HepG2 (cell line): ENCODE measurements around the gene JAK2. TPM values are rescaled to one million over a fixed set of nuclear protein-coding genes. Genes with fewer than 3 reads are reported as not detected.
A peak's percentile ranks its signal among the peaks of the same experiment; 100 is the strongest.

Experiments used
- FOXK1 ChIP-seq: sonication (generic); formaldehyde crosslinking; IDR thresholded peaks from 2 replicates; pipeline ENCODE4 v1.4.0; 2020; ENCODE audit warnings: low read depth, missing genetic modification reagents, borderline replicate concordance
- GFI1 ChIP-seq: sonication (generic); formaldehyde crosslinking; IDR thresholded peaks from 2 replicates; pipeline ENCODE4 v1.5.0; 2020; ENCODE audit warnings: missing genetic modification reagents, mild to moderate bottlenecking, borderline replicate concordance
- HDAC1 ChIP-seq: sonication (generic); formaldehyde crosslinking; IDR thresholded peaks from 2 replicates; pipeline ENCODE4 v1.5.1; 2020; ENCODE audit warnings: mild to moderate bottlenecking, missing genetic modification reagents
- IRX3 ChIP-seq: sonication (generic); formaldehyde crosslinking; IDR thresholded peaks from 2 replicates; pipeline ENCODE4 v1.8.1; 2023; ENCODE audit warnings: mild to moderate bottlenecking, low read depth, missing genetic modification reagents, borderline replicate concordance
- KIAA2018 ChIP-seq: sonication (generic); formaldehyde crosslinking; IDR thresholded peaks from 2 replicates; pipeline ENCODE4 v1.5.0; 2020; ENCODE audit warnings: mild to moderate bottlenecking, missing genetic modification reagents, borderline replicate concordance
- MATR3 ChIP-seq: sonication (generic); formaldehyde crosslinking; IDR thresholded peaks from 2 replicates; pipeline ENCODE4 v1.4.0; 2020; ENCODE audit warnings: missing genetic modification reagents
- NR2F6 ChIP-seq, 2 experiments: IDR thresholded peaks; 2 replicates each; pipeline ENCODE4 v1.6.1; 2016; ENCODE audit warnings: antibody characterized with exemption in 1 of 2, mild to moderate bottlenecking in 1 of 2
- SKI ChIP-seq: fragments of 450-650 bp; IDR thresholded peaks from one replicate; pipeline ENCODE4 v1.6.1; 2018; ENCODE audit warnings: mild to moderate bottlenecking; ENCODE audit not compliant: partially characterized antibody
- SOX5 ChIP-seq: IDR thresholded peaks from 2 replicates; pipeline ENCODE4 v1.6.1; 2016; ENCODE audit warnings: borderline replicate concordance
- ZFY ChIP-seq: sonication (generic); formaldehyde crosslinking; IDR thresholded peaks from 2 replicates; pipeline ENCODE4 v1.4.0; 2020; ENCODE audit warnings: missing genetic modification reagents
- ZNF343 ChIP-seq: sonication (generic); formaldehyde crosslinking; IDR thresholded peaks from 2 replicates; pipeline ENCODE4 v1.4.0; 2020; ENCODE audit warnings: mild to moderate bottlenecking, missing genetic modification reagents
- ZNF672 ChIP-seq: sonication (generic); formaldehyde crosslinking; IDR thresholded peaks from 2 replicates; pipeline ENCODE4 v1.8.1; 2022; ENCODE audit warnings: missing genetic modification reagents
- ZNF790 ChIP-seq: sonication (generic); formaldehyde crosslinking; IDR thresholded peaks from 2 replicates; pipeline ENCODE4 v1.8.0; 2022; ENCODE audit warnings: missing genetic modification reagents, mild to moderate bottlenecking, borderline replicate concordance
- ZSCAN21 ChIP-seq: sonication (generic); formaldehyde crosslinking; IDR thresholded peaks from 2 replicates; pipeline ENCODE4 v1.8.0; 2022; ENCODE audit warnings: mild to moderate bottlenecking, missing genetic modification reagents, moderate library complexity, borderline replicate concordance
- polyA plus RNA-seq, 8 experiments: library from polyadenylated mRNA; depleted of rRNA in 3 of 8; stranded (reverse) in 7 of 8; unstranded in 1 of 8; fragments of >200 nt; fragmentation: Illumina TruSeq in 4 of 8; extraction: Trizol in 4 of 8; gene quantifications; 2 replicates each; pipeline versions ENCODE4 v1.2.1 to v1.2.3, GENCODE V29; 2011 to 2016; ENCODE audit warnings: low read depth in 4 of 8, missing spikeins in 1 of 8, mixed read lengths in 1 of 8; ENCODE audit not compliant: insufficient read depth in 1 of 8
- total RNA-seq, 5 experiments: library from RNA; depleted of rRNA; stranded (reverse); fragments of >200 nt; fragmentation: Illumina TruSeq; extraction: Trizol; gene quantifications; 2 replicates each; pipeline ENCODE4 v1.2.3, GENCODE V29; 2016; ENCODE audit warnings: low read depth in 1 of 5
- TF ChIP-seq, protein P1 (sequence below): sonication (generic); formaldehyde crosslinking; IDR thresholded peaks from 2 replicates; pipeline ENCODE4 v1.4.0; 2020; ENCODE audit warnings: missing genetic modification reagents, mild to moderate bottlenecking, borderline replicate concordance
- TF ChIP-seq, protein P2 (sequence below): sonication (generic); formaldehyde crosslinking; IDR thresholded peaks from 2 replicates; pipeline ENCODE4 v1.4.0; 2020; ENCODE audit warnings: mild to moderate bottlenecking, missing genetic modification reagents

JAK2 gene
- total and polyA plus RNA-seq, 2 of the 13 experiments (the other 11 are each of a cell fraction or from before 2014, with no cell fraction given), result 1.1 to 4.1 TPM

GRCh38 chr9:4984621-4985385, at the start of gene JAK2 (continued):
- TF ChIP-seq ZSCAN21 (CRISPR knock-in tag) (peak; percentile 75; the same call in 1 of the 2 replicates), NR2F6 (IDR thresholded peaks at IDR 0.05) (no peak), NR2F6 (CRISPR knock-in tag; IDR thresholded peaks at IDR 0.05) (0 out of 2 replicates have a peak, but pooled peaks have one; percentile 21), IRX3 (CRISPR knock-in tag) (no peak), ZNF790 (peak; percentile 70; the same call in 1 of the 2 replicates), FOXK1 (CRISPR knock-in tag) (no peak), ZFY (CRISPR knock-in tag) (peak; percentile 94), SKI (no peak), HDAC1 (CRISPR knock-in tag) (peak; percentile 79), KIAA2018 (CRISPR knock-in tag) (no peak), ZNF672 (CRISPR knock-in tag) (no peak), ZNF343 (no peak; the same call in 1 of the 2 replicates), GFI1 (CRISPR knock-in tag) (peak; percentile 41; the same call in 1 of the 2 replicates), SOX5 (CRISPR knock-in tag) (peak; percentile 19; the same call in 1 of the 2 replicates), MATR3 (CRISPR knock-in tag) (no peak)
- TF ChIP-seq, protein P1, sequence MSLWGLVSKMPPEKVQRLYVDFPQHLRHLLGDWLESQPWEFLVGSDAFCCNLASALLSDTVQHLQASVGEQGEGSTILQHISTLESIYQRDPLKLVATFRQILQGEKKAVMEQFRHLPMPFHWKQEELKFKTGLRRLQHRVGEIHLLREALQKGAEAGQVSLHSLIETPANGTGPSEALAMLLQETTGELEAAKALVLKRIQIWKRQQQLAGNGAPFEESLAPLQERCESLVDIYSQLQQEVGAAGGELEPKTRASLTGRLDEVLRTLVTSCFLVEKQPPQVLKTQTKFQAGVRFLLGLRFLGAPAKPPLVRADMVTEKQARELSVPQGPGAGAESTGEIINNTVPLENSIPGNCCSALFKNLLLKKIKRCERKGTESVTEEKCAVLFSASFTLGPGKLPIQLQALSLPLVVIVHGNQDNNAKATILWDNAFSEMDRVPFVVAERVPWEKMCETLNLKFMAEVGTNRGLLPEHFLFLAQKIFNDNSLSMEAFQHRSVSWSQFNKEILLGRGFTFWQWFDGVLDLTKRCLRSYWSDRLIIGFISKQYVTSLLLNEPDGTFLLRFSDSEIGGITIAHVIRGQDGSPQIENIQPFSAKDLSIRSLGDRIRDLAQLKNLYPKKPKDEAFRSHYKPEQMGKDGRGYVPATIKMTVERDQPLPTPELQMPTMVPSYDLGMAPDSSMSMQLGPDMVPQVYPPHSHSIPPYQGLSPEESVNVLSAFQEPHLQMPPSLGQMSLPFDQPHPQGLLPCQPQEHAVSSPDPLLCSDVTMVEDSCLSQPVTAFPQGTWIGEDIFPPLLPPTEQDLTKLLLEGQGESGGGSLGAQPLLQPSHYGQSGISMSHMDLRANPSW (CRISPR knock-in tag), result peak; percentile 22; the same call in 1 of the 2 replicates
- TF ChIP-seq, protein P2, sequence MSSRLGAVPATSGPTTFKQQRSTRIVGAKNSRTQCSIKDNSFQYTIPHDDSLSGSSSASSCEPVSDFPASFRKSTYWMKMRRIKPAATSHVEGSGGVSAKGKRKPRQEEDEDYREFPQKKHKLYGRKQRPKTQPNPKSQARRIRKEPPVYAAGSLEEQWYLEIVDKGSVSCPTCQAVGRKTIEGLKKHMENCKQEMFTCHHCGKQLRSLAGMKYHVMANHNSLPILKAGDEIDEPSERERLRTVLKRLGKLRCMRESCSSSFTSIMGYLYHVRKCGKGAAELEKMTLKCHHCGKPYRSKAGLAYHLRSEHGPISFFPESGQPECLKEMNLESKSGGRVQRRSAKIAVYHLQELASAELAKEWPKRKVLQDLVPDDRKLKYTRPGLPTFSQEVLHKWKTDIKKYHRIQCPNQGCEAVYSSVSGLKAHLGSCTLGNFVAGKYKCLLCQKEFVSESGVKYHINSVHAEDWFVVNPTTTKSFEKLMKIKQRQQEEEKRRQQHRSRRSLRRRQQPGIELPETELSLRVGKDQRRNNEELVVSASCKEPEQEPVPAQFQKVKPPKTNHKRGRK (CRISPR knock-in tag), result peak; percentile 37; the same call in 1 of the 2 replicates
